ENCODE data around the gene KPNA2.

GRCh38 chr17:68013385-68013784 lies 22.1 kb upstream of the KPNA2 start:
- no peak for TF ChIP-seq EP300 (IDR thresholded peaks at IDR 0.05; ENCODE audit: borderline replicate concordance in 1 of 2, control insufficient read depth in 1 of 2, low read depth in 2 of 2, low read length in 2 of 2)
- TF ChIP-seq BRCA1 (IDR thresholded peaks at IDR 0.05; ENCODE audit: low read depth, low read length) = no peak
- no peak for TF ChIP-seq SKIL (IDR thresholded peaks at IDR 0.05; ENCODE audit: low read depth, poor library complexity, severe bottlenecking)
- TF ChIP-seq, protein P1, sequence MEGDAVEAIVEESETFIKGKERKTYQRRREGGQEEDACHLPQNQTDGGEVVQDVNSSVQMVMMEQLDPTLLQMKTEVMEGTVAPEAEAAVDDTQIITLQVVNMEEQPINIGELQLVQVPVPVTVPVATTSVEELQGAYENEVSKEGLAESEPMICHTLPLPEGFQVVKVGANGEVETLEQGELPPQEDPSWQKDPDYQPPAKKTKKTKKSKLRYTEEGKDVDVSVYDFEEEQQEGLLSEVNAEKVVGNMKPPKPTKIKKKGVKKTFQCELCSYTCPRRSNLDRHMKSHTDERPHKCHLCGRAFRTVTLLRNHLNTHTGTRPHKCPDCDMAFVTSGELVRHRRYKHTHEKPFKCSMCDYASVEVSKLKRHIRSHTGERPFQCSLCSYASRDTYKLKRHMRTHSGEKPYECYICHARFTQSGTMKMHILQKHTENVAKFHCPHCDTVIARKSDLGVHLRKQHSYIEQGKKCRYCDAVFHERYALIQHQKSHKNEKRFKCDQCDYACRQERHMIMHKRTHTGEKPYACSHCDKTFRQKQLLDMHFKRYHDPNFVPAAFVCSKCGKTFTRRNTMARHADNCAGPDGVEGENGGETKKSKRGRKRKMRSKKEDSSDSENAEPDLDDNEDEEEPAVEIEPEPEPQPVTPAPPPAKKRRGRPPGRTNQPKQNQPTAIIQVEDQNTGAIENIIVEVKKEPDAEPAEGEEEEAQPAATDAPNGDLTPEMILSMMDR (IDR thresholded peaks at IDR 0.05 in 2 of 3, conservative IDR thresholded peaks at IDR 0.05 in 1 of 3; ENCODE audit: control insufficient read depth in 2 of 3, extremely low read depth in 1 of 3, insufficient read depth in 1 of 3, low read depth in 3 of 3, low read length in 3 of 3) = no peak
- no peak for TF ChIP-seq HDAC2 (IDR thresholded peaks at IDR 0.05)
- no peak for TF ChIP-seq POLR2AphosphoS5 (IDR thresholded peaks at IDR 0.05; ENCODE audit: low read length)
- TF ChIP-seq ZSCAN29 (IDR thresholded peaks at IDR 0.05) = no peak
- TF ChIP-seq CBFB (IDR thresholded peaks at IDR 0.05; ENCODE audit: low read depth) = no peak
- TF ChIP-seq TCF7 (IDR thresholded peaks at IDR 0.05; ENCODE audit: borderline replicate concordance) = no peak
- TF ChIP-seq POLR2A (IDR thresholded peaks at IDR 0.05; ENCODE audit: low read depth, low read length) = no peak
- no peak for TF ChIP-seq ELK1 (IDR thresholded peaks at IDR 0.05; ENCODE audit: low read depth, low read length)
- no peak for TF ChIP-seq ZZZ3 (IDR thresholded peaks at IDR 0.05; ENCODE audit: control insufficient read depth, insufficient read length, low read depth)
- TF ChIP-seq ESRRA (IDR thresholded peaks at IDR 0.05; ENCODE audit: low read length) = no peak

Measured in GM12878 (cell line).